ENCODE results near the gene SULT2B1. TPM values are rescaled to one million over a fixed set of nuclear protein-coding genes. Genes with fewer than 3 reads are reported as not detected.
A peak's percentile ranks its signal among the peaks of the same experiment; 100 is the strongest.

Gene SULT2B1
- total RNA-seq, 1 experiment from 2014 or later, result 0.20 TPM

GRCh38 chr19:48613024-48613851 lies 61.3 kb downstream of the SULT2B1 start:
- in situ Hi-C loops (cut with HindIII; ENCODE audit: low pct_unique_long_range_greater_than_20kb, low sequenced_read_pairs), result no loop called here
- DNase-seq (ENCODE audit: low read depth), result no peak

- in situ Hi-C loops (cut with HindIII; ENCODE audit: low pct_unique_long_range_greater_than_20kb, low sequenced_read_pairs), result no loop called here
- no peak for DNase-seq (ENCODE audit: low read depth)
Observed at GRCh38 chr19:48613852-48614435, 62.0 kb downstream of the SULT2B1 start.

- no peak for DNase-seq (ENCODE audit: low read depth)
- in situ Hi-C loops (cut with HindIII; ENCODE audit: low pct_unique_long_range_greater_than_20kb, low sequenced_read_pairs), result no loop called here
Observed at GRCh38 chr19:48614436-48615230, 62.7 kb downstream of the SULT2B1 start, which contains the start of gene FAM83E. Gene FAM83E, minus strand, starts transcription at chr19:48615076. Its CDS starts 1,704 bp downstream, at chr19:48613372.

- in situ Hi-C loops (cut with HindIII; ENCODE audit: low pct_unique_long_range_greater_than_20kb, low sequenced_read_pairs), result no loop called here
- DNase-seq (ENCODE audit: low read depth), result no peak
Observed at GRCh38 chr19:48615231-48616040, 63.5 kb downstream of the SULT2B1 start.

- in situ Hi-C loops (cut with HindIII; ENCODE audit: low pct_unique_long_range_greater_than_20kb, low sequenced_read_pairs), result no loop called here
- no peak for DNase-seq (ENCODE audit: low read depth)
Observed at GRCh38 chr19:48616041-48616436, 64.1 kb downstream of the SULT2B1 start.

- in situ Hi-C loops (cut with HindIII; ENCODE audit: low pct_unique_long_range_greater_than_20kb, low sequenced_read_pairs), result no loop called here
- DNase-seq (ENCODE audit: low read depth), result no peak
Observed at GRCh38 chr19:48616491-48617056, 64.6 kb downstream of the SULT2B1 start.

- no peak for DNase-seq (ENCODE audit: low read depth)
- in situ Hi-C loops (cut with HindIII; ENCODE audit: low pct_unique_long_range_greater_than_20kb, low sequenced_read_pairs), result no loop called here
Observed at GRCh38 chr19:48617146-48617937, 65.4 kb downstream of the SULT2B1 start.

GRCh38 chr19:48618278-48618915 lies 66.4 kb downstream of the SULT2B1 start:
- in situ Hi-C loops (cut with HindIII; ENCODE audit: low pct_unique_long_range_greater_than_20kb, low sequenced_read_pairs), result no loop called here
- no peak for DNase-seq (ENCODE audit: low read depth)

GRCh38 chr19:48618916-48619691 lies 67.1 kb downstream of the SULT2B1 start, which contains the start of the genes RPL18 and SPHK2:
Gene RPL18, minus strand, starts transcription at chr19:48619178. Its CDS starts 35 bp downstream, at chr19:48619143.
Gene SPHK2, plus strand, starts transcription at chr19:48619506. Its CDS starts 1,009 bp downstream, at chr19:48620515.
- in situ Hi-C loops (cut with HindIII; ENCODE audit: low pct_unique_long_range_greater_than_20kb, low sequenced_read_pairs), result no loop called here
- DNase-seq (ENCODE audit: low read depth), result peak; percentile 100

GRCh38 chr19:48619692-48620585 lies 68.0 kb downstream of the SULT2B1 start:
- DNase-seq (ENCODE audit: low read depth), result no peak
- in situ Hi-C loops (cut with HindIII; ENCODE audit: low pct_unique_long_range_greater_than_20kb, low sequenced_read_pairs), result no loop called here

- in situ Hi-C loops (cut with HindIII; ENCODE audit: low pct_unique_long_range_greater_than_20kb, low sequenced_read_pairs), result no loop called here
Observed at GRCh38 chr19:48623556-48624066, 71.6 kb downstream of the SULT2B1 start.

GRCh38 chr19:48624067-48624594 lies 72.2 kb downstream of the SULT2B1 start:
- in situ Hi-C loops (cut with HindIII; ENCODE audit: low pct_unique_long_range_greater_than_20kb, low sequenced_read_pairs), result no loop called here
- DNase-seq (ENCODE audit: low read depth), result peak; percentile 96

More at GRCh38 chr19:48623556-48624066, 71.6 kb downstream of the SULT2B1 start:
- DNase-seq (ENCODE audit: low read depth), result no peak

GRCh38 chr19:48624791-48625723 lies 73.1 kb downstream of the SULT2B1 start:
- in situ Hi-C loops (cut with HindIII; ENCODE audit: low pct_unique_long_range_greater_than_20kb, low sequenced_read_pairs), result no loop called here
- no peak for DNase-seq (ENCODE audit: low read depth)
